Heart right ventricle (tissue), 16 donors: ENCODE results near the gene CRIP2. TPM values are rescaled to one million over a fixed set of nuclear protein-coding genes. Genes with fewer than 3 reads are reported as not detected.

ENCODE experiments used
- ATAC-seq, 8 donors: fragments of 200-7000 bp; cut with Tn5 transposase; one replicate each; pipeline ENCODE4 v1.9.1; 2020; ENCODE audit warnings: mild to moderate bottlenecking in 8 of 8, moderate library complexity in 8 of 8, moderate number of reproducible peaks in 1 of 8
- DNase-seq, 2 donors: peaks; one replicate each; pipeline ENCODE4 v3.0.0-alpha.2; 2020
- H3K27ac ChIP-seq, 10 donors: fragments of 200-600 bp; sonication (generic) in 2 of 10; one replicate each; pipeline versions ENCODE4 v1.5.0 to v1.8.0; 2020 to 2022; ENCODE audit warnings: mild to moderate bottlenecking in 3 of 10
- H3K27me3 ChIP-seq, 7 donors: fragments of 200-600 bp; one replicate each; pipeline ENCODE4 v1.8.0; 2021 to 2022; ENCODE audit warnings: mild to moderate bottlenecking in 2 of 7
- H3K36me3 ChIP-seq, 9 donors: fragments of 200-600 bp; sonication (generic) in 1 of 9; one replicate each; pipeline versions ENCODE4 v1.5.0 to v1.8.0; 2020 to 2022; ENCODE audit warnings: mild to moderate bottlenecking in 2 of 9
- H3K4me1 ChIP-seq, 9 donors: fragments of 200-600 bp; sonication (generic) in 1 of 9; one replicate each; pipeline versions ENCODE4 v1.5.0 to v1.8.0; 2020 to 2022; ENCODE audit warnings: mild to moderate bottlenecking in 4 of 9
- H3K4me3 ChIP-seq, 10 donors: fragments of 200-600 bp; sonication (generic) in 2 of 10; one replicate each; pipeline versions ENCODE4 v1.5.0 to v1.8.0; 2020 to 2022; ENCODE audit warnings: mild to moderate bottlenecking in 7 of 10, moderate library complexity in 2 of 10
- H3K9me3 ChIP-seq, 11 donors: fragments of 200-600 bp in 10 of 11; sonication (generic) in 2 of 11; one replicate each; pipeline versions ENCODE4 v1.5.0 to v1.8.0; 2013 to 2022; ENCODE audit warnings: mild to moderate bottlenecking in 2 of 11, control low read depth in 1 of 11, moderate library complexity in 1 of 11
- WGBS, 2 donors: extraction: QIAGEN DNeasy Blood & Tissue Kit; methylation state at CpG; one replicate each; pipeline ENCODE4 v1.1.7; 2013; ENCODE audit warnings: inconsistent platforms in 1 of 2; 5-methylcytosine and 5-hydroxymethylcytosine counted together
- intact Hi-C, 10 donors: fragments of 100-400 bp; cut with DNase I; formaldehyde crosslinking; loops; one replicate each; pipeline versions ENCODE4 v1.11.1 to v1.14.2; 2022
- polyA plus RNA-seq, 2 donors: library from polyadenylated mRNA; stranded (reverse); fragments of 200-250 nt; gene quantifications; one replicate each; pipeline ENCODE4 v1.2.3, GENCODE V29; 2013
- total RNA-seq, 10 donors: library from RNA; stranded (reverse); fragmentation: NEBNext Ultra II Directional in 3 of 10; extraction: Animal tissue kit (Norgen Biotek cat#: 25700) in 3 of 10; gene quantifications; one replicate each; pipeline versions ENCODE4 v1.2.1 to v1.2.4, GENCODE V29; 2021 to 2023
- TF ChIP-seq, protein P1 (sequence below), 9 donors: fragments of 200-600 bp; sonication (generic) in 2 of 9; IDR thresholded peaks; one replicate each; pipeline versions ENCODE4 v1.5.0 to v1.8.0; 2021 to 2022; ENCODE audit warnings: antibody characterized with exemption in 9 of 9, mild to moderate bottlenecking in 5 of 9, moderate library complexity in 1 of 9
- donor health status: Arrhythmogenic right ventricular cardiomyopathy.
- donor health status: ischemic (EF 13 %, LVEDD 7.1; RV severe dilation, severe dysfunction).
- donor health status: healthy with polysubstance abuse.
- donor health status: DM: no; HTN: yes; CAD: no.
- donor health status: DM: no; HTN: no; CAD: no.
- donor health status: ischemic (EF 25% LVEDD 6.9; RV normal size, moderate dysfunction).
- donor health status: ischemic (EF 25% LVEDD 5.7; RV mildly dilated, moderate dysfunction).
- donor health status: healthy.
- donor health status: DM: yes; HTN: yes; CAD: no.
- donor health status: Ischemic cardiomyopathy.
- donor health status: ischemic (EF 35%, LVEDD 5.7; RV mildly dilated, moderate dysfunction).
- donor health status: nonischemic (EF 11% LVEDD 7.7; RV severe dilation, severe dysfunction).
- donor health status: DM: yes; HTN: yes; CAD: no.
- donor health status: PGD.
- donor health status: ischemic (EF 29% LVEDD 5.4; RV normal size, mild dysfunction).
- donor health status: nonischemic (EF 23%, LVEDD 6.1; RV moderate dilation, normal function).

The CRIP2 gene
- total and polyA plus RNA-seq, 12 donors: 731 to 1,223 (median 927) TPM

DNA sequence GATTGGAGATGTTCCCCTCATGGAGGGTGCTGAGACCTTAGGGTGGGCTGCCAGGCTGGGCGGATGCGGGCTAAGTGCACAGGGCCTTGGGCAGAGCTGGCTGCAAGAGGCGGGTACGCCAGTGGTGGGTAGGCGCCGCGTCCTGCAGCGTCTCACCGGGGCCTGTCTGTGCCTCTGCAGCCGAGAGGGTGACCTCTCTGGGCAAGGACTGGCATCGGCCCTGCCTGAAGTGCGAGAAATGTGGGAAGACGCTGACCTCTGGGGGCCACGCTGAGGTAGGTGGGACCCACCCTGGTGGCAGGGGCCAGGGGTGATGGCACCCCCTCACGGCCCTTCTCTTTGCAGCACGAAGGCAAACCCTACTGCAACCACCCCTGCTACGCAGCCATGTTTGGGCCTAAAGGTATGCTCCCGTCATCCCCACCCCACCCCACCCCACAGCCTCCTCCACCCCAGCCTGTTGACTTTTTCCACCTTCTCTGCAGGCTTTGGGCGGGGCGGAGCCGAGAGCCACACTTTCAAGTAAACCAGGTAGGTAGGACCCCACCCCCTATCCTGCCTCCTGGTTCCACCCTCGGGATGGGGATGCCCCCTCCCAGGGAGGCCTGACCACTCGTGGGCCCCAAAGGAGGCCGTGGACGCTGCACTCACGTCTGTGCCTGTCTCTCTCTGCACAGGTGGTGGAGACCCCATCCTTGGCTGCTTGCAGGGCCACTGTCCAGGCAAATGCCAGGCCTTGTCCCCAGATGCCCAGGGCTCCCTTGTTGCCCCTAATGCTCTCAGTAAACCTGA lies 13.6 kb downstream of the CRIP2 start:
- Histone ChIP-seq H3K4me1 (peaks cover 57 to 87% (median 79%) of the 10 kb centered on the region in 9 donors), H3K9me3 (no peaks in the 10 kb centered on the region), H3K36me3 (peaks cover 0 to 5% (median 0%) of the 10 kb centered on the region in 9 donors), H3K27me3 (peaks cover 0 to 23% (median 0%) of the 10 kb centered on the region in 7 donors), H3K27ac (peak overlapping the region; percentile 81 to 100 (median 96)), H3K4me3 (peak overlapping the region; percentile 45 to 89 (median 69))
- DNase-seq: peak in 1 of 2 donors; percentile 39
- ATAC-seq: no peak
- intact Hi-C loops: loop anchor here in 7 of 10 donors (2.0 to 10.0 kb wide), 6 partner anchors 39 to 293 kb away; partner anchors contain the start of genes MTA1 (in 1 of the 7) and TEX22 (in 1 of the 7)
- WGBS, 2 donors: 62 to 69% methylated on average over 26 of the region's 26 CpGs
- TF ChIP-seq, protein P1, sequence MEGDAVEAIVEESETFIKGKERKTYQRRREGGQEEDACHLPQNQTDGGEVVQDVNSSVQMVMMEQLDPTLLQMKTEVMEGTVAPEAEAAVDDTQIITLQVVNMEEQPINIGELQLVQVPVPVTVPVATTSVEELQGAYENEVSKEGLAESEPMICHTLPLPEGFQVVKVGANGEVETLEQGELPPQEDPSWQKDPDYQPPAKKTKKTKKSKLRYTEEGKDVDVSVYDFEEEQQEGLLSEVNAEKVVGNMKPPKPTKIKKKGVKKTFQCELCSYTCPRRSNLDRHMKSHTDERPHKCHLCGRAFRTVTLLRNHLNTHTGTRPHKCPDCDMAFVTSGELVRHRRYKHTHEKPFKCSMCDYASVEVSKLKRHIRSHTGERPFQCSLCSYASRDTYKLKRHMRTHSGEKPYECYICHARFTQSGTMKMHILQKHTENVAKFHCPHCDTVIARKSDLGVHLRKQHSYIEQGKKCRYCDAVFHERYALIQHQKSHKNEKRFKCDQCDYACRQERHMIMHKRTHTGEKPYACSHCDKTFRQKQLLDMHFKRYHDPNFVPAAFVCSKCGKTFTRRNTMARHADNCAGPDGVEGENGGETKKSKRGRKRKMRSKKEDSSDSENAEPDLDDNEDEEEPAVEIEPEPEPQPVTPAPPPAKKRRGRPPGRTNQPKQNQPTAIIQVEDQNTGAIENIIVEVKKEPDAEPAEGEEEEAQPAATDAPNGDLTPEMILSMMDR (IDR thresholded peaks at IDR 0.05): peak in 2 of 9 donors; percentile 9 to 13

DNA sequence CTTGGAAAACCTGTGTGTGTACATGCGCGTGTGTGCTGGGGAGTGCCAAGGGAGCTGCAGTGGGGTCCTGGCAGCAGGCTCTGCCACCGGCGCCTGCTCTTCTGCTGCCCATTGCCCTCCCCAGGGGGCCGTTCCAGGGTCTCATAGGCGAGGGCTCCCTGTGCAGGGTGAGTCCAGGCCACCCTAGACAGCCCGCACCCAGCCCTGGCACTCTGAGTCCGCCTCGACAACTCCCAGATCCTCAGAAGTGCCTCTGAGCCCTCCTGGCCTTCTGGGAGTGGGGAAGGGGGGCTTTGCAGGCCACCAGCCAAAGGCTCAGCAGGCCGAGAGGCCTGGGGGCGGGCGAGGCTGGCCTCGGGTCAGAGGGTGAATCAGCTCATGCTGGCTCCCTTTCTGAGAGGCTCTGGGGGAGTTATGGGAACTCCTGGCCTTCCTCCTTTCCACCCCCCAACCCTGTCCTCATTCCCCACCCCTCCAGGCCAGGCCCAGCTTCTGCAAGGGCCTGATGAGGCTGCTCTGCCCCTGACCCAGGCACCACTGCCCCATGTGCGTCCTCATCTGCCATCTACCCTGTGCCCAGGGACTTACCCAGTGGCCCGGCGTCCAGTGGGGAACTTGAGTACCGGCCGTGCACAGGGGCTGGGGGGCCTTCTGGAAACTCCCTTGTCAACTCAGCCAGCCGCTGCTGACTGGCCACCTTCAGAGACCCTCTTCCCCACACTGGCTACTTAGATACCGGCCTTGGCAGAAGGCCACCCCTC lies 14.3 kb downstream of the CRIP2 start:
- TF ChIP-seq, protein P1 (IDR thresholded peaks at IDR 0.05): no peak
- no peak for ATAC-seq
- H3K4me1 ChIP-seq: peaks cover 49 to 79% (median 72%) of the 10 kb centered on the region in 9 donors
- H3K27ac ChIP-seq: peak overlapping the region in 9 of 10 donors; percentile 94 to 100 (median 97)
- 53 to 58% methylated on average over 20 of the region's 20 CpGs for WGBS, 2 donors
- peaks cover 0 to 5% (median 0%) of the 10 kb centered on the region in 9 donors for H3K36me3 ChIP-seq
- H3K9me3 ChIP-seq: no peaks in the 10 kb centered on the region
- peak overlapping the region in 9 of 10 donors; percentile 47 to 89 (median 69) for H3K4me3 ChIP-seq
- H3K27me3 ChIP-seq: peaks cover 0 to 23% (median 0%) of the 10 kb centered on the region in 7 donors
- DNase-seq: peak; percentile 31 to 33
- intact Hi-C loops: loop anchor here in 6 of 10 donors (1.0 to 10.0 kb wide), 7 partner anchors 40 to 294 kb away; partner anchors contain the start of genes MTA1 (in 1 of the 6) and TEX22 (in 1 of the 6)

DNA sequence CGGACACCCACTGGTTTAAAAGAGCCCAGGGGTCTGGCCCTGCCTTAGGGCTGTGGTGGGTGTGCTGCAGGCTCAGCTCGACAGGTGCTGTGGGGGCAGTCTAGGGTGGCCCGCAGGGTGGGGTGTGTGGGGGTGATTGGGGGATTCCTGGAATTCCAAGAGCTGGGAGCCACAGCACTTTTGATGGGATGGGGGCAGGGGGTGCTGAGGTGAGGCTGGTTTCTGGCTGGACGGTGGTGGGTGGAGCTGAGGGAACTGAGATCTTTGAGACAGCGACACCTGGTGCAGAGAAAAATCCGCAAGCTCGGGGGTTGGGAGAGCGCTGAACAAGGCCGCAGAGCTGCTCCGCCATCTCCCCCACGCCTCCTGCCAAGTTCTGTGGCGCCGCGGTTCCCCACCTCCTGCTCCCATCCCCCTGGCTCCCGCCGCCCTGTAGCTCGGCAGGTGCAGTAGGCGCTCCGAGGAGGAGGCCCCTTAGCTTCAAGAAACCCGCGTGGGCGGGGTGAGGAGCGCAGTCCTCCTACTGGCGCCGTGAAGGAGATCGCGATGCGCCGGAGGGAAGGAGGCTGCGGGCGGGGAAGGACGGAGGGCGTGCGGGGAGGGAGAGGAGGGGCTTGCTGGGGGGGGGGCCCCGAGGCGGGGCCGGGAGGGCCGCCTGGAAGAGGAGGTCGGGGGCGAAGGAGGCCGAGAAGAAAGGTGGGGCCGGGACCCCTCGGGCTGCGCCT lies 15.1 kb downstream of the CRIP2 start:
- TF ChIP-seq, protein P1 (IDR thresholded peaks at IDR 0.05): peak; percentile 33 to 80 (median 61)
- Histone ChIP-seq H3K36me3 (peaks cover 0 to 5% (median 0%) of the 10 kb centered on the region in 9 donors), H3K4me3 (peak overlapping the region; percentile 47 to 89 (median 72)), H3K27me3 (peaks cover 0 to 23% (median 0%) of the 10 kb centered on the region in 7 donors), H3K9me3 (no peaks in the 10 kb centered on the region), H3K27ac (peak overlapping the region; percentile 86 to 100 (median 96)), H3K4me1 (peaks cover 41 to 72% (median 64%) of the 10 kb centered on the region in 9 donors)
- 0 to 1% methylated on average over 40 to 43 of the region's 44 CpGs for WGBS, 2 donors
- DNase-seq (peak; percentile 80 to 92), ATAC-seq (peak; percentile 5 to 41 (median 28))
- intact Hi-C loops: loop anchor here in 8 of 10 donors (1.0 to 10.0 kb wide), 11 partner anchors 19 to 295 kb away; partner anchors contain the start of genes TMEM121 (in 2 of the 8), MTA1 (in 1 of the 8) and TEX22 (in 1 of the 8)
